ENCODE measurements around the gene HSPB6. TPM values are rescaled to one million over a fixed set of nuclear protein-coding genes. Genes with fewer than 3 reads are reported as not detected.
A peak's percentile ranks its signal among the peaks of the same experiment; 100 is the strongest.

Gene HSPB6
- total RNA-seq, 1 donor from 2014 or later, result 80.9 TPM

- peak; percentile 96 for DNase-seq (ENCODE audit: low spot score)
Measured at GRCh38 chr19:35716801-35717664, 39.8 kb downstream of the HSPB6 start.

DNA sequence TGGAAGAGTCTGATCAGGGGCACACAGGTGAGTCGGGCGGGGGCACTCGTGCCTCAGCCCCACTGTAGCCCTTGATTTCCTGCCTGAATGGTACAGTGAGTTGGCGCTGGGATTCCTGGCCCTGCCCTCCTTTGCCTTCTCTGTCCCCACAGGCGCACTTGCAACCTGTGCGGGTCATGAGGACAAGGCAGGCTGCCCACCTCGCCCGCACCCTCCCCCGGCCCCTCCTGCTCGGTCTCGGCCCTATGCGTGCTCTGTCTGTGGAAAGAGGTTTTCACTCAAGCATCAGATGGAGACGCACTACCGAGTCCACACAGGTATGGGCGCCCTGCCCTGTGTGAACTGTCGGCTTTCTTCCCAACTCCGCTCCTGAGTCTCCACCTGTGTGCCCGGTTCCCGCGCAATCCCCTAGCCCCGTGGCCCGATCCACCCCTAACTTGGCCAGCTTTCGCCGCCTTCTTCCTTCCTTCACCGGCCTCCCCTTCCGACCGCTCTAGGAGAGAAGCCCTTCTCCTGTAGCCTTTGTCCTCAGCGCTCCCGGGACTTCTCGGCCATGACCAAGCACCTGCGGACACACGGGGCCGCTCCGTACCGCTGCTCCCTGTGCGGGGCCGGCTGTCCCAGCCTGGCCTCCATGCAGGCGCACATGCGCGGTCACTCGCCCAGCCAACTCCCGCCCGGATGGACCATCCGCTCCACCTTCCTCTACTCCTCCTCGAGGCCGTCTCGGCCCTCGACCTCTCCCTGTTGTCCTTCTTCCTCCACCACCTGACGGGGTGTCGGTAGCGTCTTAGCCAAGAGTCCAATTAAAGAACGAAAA is 40.6 kb downstream of the HSPB6 start:
- DNase-seq (ENCODE audit: low spot score), result no peak

GRCh38 chr19:35715355-35715809 is 41.4 kb downstream of the HSPB6 start:
- DNase-seq (ENCODE audit: low spot score), result no peak

GRCh38 chr19:35714601-35715354 is 42.1 kb downstream of the HSPB6 start:
- DNase-seq (ENCODE audit: low spot score), result no peak

- DNase-seq (ENCODE audit: low spot score), result no peak
Measured at GRCh38 chr19:35713904-35714495, 42.8 kb downstream of the HSPB6 start.

DNA sequence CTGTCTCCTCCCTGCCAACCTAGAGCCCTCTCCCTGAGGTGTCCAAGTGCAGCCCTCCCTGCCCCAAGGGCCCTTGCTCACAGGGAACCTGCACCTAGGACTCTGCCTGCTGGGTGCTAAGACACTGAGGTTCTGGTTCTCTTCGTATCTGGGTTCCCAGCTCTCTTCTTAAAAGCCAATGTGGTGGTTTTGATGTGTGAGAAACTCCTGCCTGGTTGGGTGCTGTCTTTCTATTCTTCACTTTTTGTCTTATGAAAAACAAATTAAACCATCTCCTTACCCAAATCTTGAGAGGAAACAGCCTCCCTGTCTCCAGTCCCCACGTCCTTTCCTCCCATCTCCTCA is 43.4 kb downstream of the HSPB6 start:
- DNase-seq (ENCODE audit: low spot score), result no peak

GRCh38 chr19:35712567-35713505 is 44.0 kb downstream of the HSPB6 start:
- no peak for DNase-seq (ENCODE audit: low spot score)

- no peak for DNase-seq (ENCODE audit: low spot score)
Measured at GRCh38 chr19:35710784-35711723, 45.8 kb downstream of the HSPB6 start.

DNA sequence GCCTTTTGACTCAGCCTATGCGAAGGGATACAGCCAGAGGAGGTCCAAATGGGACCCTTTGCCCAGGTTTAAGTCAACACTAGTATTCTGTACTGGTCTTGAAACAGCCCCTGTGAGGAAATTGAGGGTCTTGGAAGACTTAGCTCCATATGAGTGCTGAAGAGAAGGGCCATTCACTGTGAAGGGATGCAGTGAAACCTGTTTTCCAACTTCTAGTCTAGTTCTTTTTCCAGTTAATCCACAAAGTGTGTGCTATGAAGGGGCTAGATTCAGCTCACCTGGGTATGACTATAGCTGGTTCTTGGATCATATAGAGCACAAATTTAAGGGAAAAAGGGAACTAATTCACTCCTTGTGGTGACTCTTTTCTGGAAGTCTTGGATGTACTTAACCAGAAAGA is 48.4 kb downstream of the HSPB6 start:
- no peak for DNase-seq (ENCODE audit: low spot score)

Other genes with a start within 250 kb of the HSPB6 start
- 131 TPM for gene DMKN, start 243.4 kb downstream of the HSPB6 start, total RNA-seq
- not detected for gene SBSN, start 228.7 kb downstream of the HSPB6 start, total RNA-seq
- not detected for gene GAPDHS, start 223.6 kb downstream of the HSPB6 start, total RNA-seq
- 113 TPM for gene TMEM147, start 211.4 kb downstream of the HSPB6 start, total RNA-seq
- not detected for gene ATP4A, start 193.4 kb downstream of the HSPB6 start, total RNA-seq
- not detected for gene PMIS2, start 170.9 kb downstream of the HSPB6 start, total RNA-seq
- 19.2 TPM for gene HAUS5, start 144.3 kb downstream of the HSPB6 start, total RNA-seq
- gene RBM42, start 128.0 kb downstream of the HSPB6 start, total RNA-seq, result 66.6 TPM
- gene ETV2, start 115.3 kb downstream of the HSPB6 start, total RNA-seq, result 1.1 TPM
- 473 TPM for gene COX6B1, start 108.7 kb downstream of the HSPB6 start, total RNA-seq
- 631 TPM for gene UPK1A, start 90.5 kb downstream of the HSPB6 start, total RNA-seq
- not detected for gene ZBTB32, start 52.5 kb downstream of the HSPB6 start, total RNA-seq
- gene KMT2B, start 39.0 kb downstream of the HSPB6 start, total RNA-seq, result 43.7 TPM
- gene IGFLR1, start 14.6 kb downstream of the HSPB6 start, total RNA-seq, result 14.7 TPM
- 32.9 TPM for gene U2AF1L4, start 11.6 kb downstream of the HSPB6 start, total RNA-seq
- gene PSENEN, start 11.4 kb downstream of the HSPB6 start, total RNA-seq, result 81.1 TPM
- 7.2 TPM for gene LIN37, start 8.5 kb downstream of the HSPB6 start, total RNA-seq
- 51.1 TPM for gene PROSER3, start 1.1 kb upstream of the HSPB6 start, total RNA-seq
- 17.8 TPM for gene ARHGAP33, start 18.5 kb upstream of the HSPB6 start, total RNA-seq
- not detected for gene PRODH2, start 55.8 kb upstream of the HSPB6 start, total RNA-seq
- not detected for gene NPHS1, start 95.5 kb upstream of the HSPB6 start, total RNA-seq
- gene KIRREL2, start 99.9 kb upstream of the HSPB6 start, total RNA-seq, result not detected
- gene APLP1, start 111.5 kb upstream of the HSPB6 start, total RNA-seq, result 6.2 TPM
- 14.1 TPM for gene NFKBID, start 143.5 kb upstream of the HSPB6 start, total RNA-seq
- gene HCST, start 145.5 kb upstream of the HSPB6 start, total RNA-seq, result 6.8 TPM
- gene TYROBP, start 151.3 kb upstream of the HSPB6 start, total RNA-seq, result 18.7 TPM
- 9.6 TPM for gene LRFN3, start 179.3 kb upstream of the HSPB6 start, total RNA-seq
- gene SDHAF1, start 238.2 kb upstream of the HSPB6 start, total RNA-seq, result 13.8 TPM